Measurements from ENCODE around the gene ARHGEF19. TPM values are rescaled to one million over a fixed set of nuclear protein-coding genes. Genes with fewer than 3 reads are reported as not detected.

Gene ARHGEF19
- total RNA-seq, 4 donors from 2014 or later: 33.0 to 83.8 (median 45.7) TPM

- TF ChIP-seq CTCF (IDR thresholded peaks at IDR 0.05) (no peak), EP300 (IDR thresholded peaks at IDR 0.05) (no peak), POLR2A (IDR thresholded peaks at IDR 0.05) (no peak), POLR2AphosphoS5 (IDR thresholded peaks at IDR 0.05) (no peak)
- WGBS: 78% methylated on average over 15 of the region's 16 CpGs
- no peak for DNase-seq (ENCODE audit: low spot score in 2 of 2)
- Histone ChIP-seq H3K27ac (peak overlapping the region; percentile 52), H3K4me3 (no peak overlapping the region), H3K27me3 (no peaks in the 10 kb centered on the region), H3K36me3 (no peaks in the 10 kb centered on the region), H3K9me3 (no peaks in the 10 kb centered on the region), H3K4me1 (peaks cover 55% of the 10 kb centered on the region)
These were observed 53.2 kb downstream of the ARHGEF19 start for GRCh38 chr1:16158993-16159831.

GRCh38 chr1:16158025-16158424, 54.4 kb downstream of the ARHGEF19 start:
- no peaks in the 10 kb centered on the region for H3K36me3 ChIP-seq
- TF ChIP-seq EP300 (IDR thresholded peaks at IDR 0.05) (no peak), POLR2AphosphoS5 (IDR thresholded peaks at IDR 0.05) (no peak), CTCF (IDR thresholded peaks at IDR 0.05) (no peak), POLR2A (IDR thresholded peaks at IDR 0.05) (no peak)
- H3K4me1 ChIP-seq: peaks cover 67% of the 10 kb centered on the region
- no peak for DNase-seq (ENCODE audit: low spot score in 2 of 2)
- 71% methylated on average over 5 of the region's 5 CpGs for WGBS
- H3K9me3 ChIP-seq: no peaks in the 10 kb centered on the region
- H3K4me3 ChIP-seq: no peak overlapping the region
- no peaks in the 10 kb centered on the region for H3K27me3 ChIP-seq
- peak overlapping the region; percentile 1 for H3K27ac ChIP-seq

- DNase-seq (ENCODE audit: low spot score in 2 of 2): no peak
- TF ChIP-seq CTCF (IDR thresholded peaks at IDR 0.05): no peak
- no peak for TF ChIP-seq EP300 (IDR thresholded peaks at IDR 0.05)
- no peak for TF ChIP-seq POLR2A (IDR thresholded peaks at IDR 0.05)
- TF ChIP-seq POLR2AphosphoS5 (IDR thresholded peaks at IDR 0.05): no peak
- no peak overlapping the region for H3K4me3 ChIP-seq
- no peaks in the 10 kb centered on the region for H3K9me3 ChIP-seq
- WGBS: 86% methylated on average over 9 of the region's 13 CpGs
- H3K36me3 ChIP-seq: no peaks in the 10 kb centered on the region
- H3K4me1 ChIP-seq: peaks cover 78% of the 10 kb centered on the region
- H3K27me3 ChIP-seq: no peaks in the 10 kb centered on the region
- H3K27ac ChIP-seq: peak overlapping the region; percentile 94
These were observed 55.5 kb downstream of the ARHGEF19 start for GRCh38 chr1:16156848-16157495.

- peak; percentile 94 to 95 for DNase-seq (ENCODE audit: low spot score in 2 of 2)
- Histone ChIP-seq H3K27me3 (no peaks in the 10 kb centered on the region), H3K9me3 (no peaks in the 10 kb centered on the region), H3K27ac (peak within 1 kb of the TSS; percentile 94), H3K36me3 (peaks cover under 1% of the 10 kb centered on the region), H3K4me3 (peak within 1 kb of the TSS; percentile 84), H3K4me1 (peaks cover 90% of the 10 kb centered on the region)
- 5% methylated on average over 22 of the region's 89 CpGs for WGBS
- TF ChIP-seq EP300 (IDR thresholded peaks at IDR 0.05) (no peak), POLR2A (IDR thresholded peaks at IDR 0.05) (peak in 1 of 2 donors; percentile 66), POLR2AphosphoS5 (IDR thresholded peaks at IDR 0.05) (peak in 1 of 3 donors; percentile 59), CTCF (IDR thresholded peaks at IDR 0.05) (no peak)
These were observed 56.7 kb downstream of the ARHGEF19 start, which contains the start of gene EPHA2 for GRCh38 chr1:16155537-16156410. Gene EPHA2 (minus strand): TSS chr1:16156069. CDS start chr1:16155932, 137 bp downstream.
